RWPE2 (cell line): ENCODE measurements around the gene COL4A1.

Experiments used
- ATAC-seq: fragments of 200-7000 bp; cut with Tn5 transposase; 3 replicates; pipeline ENCODE4 v1.9.1; 2021; ENCODE audit warnings: low read depth
- DNase-seq: peaks from one replicate; pipeline ENCODE4 v3.0.0-alpha.2; 2020; ENCODE audit warnings: low spot score
- H3K27ac ChIP-seq: fragments of 450-650 bp; 2 replicates; pipeline ENCODE4 v1.5.1; 2017; ENCODE audit warnings: mild to moderate bottlenecking; ENCODE audit not compliant: poor library complexity, severe bottlenecking
- H3K27me3 ChIP-seq: fragments of 250-450 bp; sonication (Bioruptor Pico); 2 replicates; pipeline ENCODE4 v1.5.1; 2021; ENCODE audit warnings: mild to moderate bottlenecking, moderate library complexity; ENCODE audit not compliant: insufficient read depth, poor library complexity, severe bottlenecking
- H3K36me3 ChIP-seq: fragments of 250-450 bp; sonication (Bioruptor Pico); 2 replicates; pipeline ENCODE4 v1.5.1; 2020; ENCODE audit warnings: low read depth, mild to moderate bottlenecking, moderate library complexity
- H3K4me1 ChIP-seq: fragments of 250-450 bp; sonication (Bioruptor Pico); 2 replicates; pipeline ENCODE4 v1.5.1; 2021; ENCODE audit warnings: mild to moderate bottlenecking, moderate library complexity; ENCODE audit not compliant: insufficient read depth, poor library complexity, severe bottlenecking
- H3K4me3 ChIP-seq: fragments of 250-450 bp; sonication (Bioruptor Pico); 2 replicates; pipeline ENCODE4 v1.5.1; 2021; ENCODE audit warnings: mild to moderate bottlenecking, moderate library complexity; ENCODE audit not compliant: severe bottlenecking
- H3K9me3 ChIP-seq: fragments of 250-450 bp; sonication (Bioruptor Pico); 2 replicates; pipeline ENCODE4 v1.5.1; 2021; ENCODE audit warnings: mild to moderate bottlenecking, moderate library complexity; ENCODE audit not compliant: severe bottlenecking
- CTCF ChIP-seq: fragments of 450-650 bp; IDR thresholded peaks from one replicate; pipeline ENCODE4 v1.5.1; 2017; ENCODE audit warnings: mild to moderate bottlenecking, moderate library complexity; ENCODE audit not compliant: poor library complexity, severe bottlenecking

The COL4A1 gene

GRCh38 chr13:110353339-110353977 lies 46.5 kb upstream of the COL4A1 start:
- Histone ChIP-seq H3K4me1 (peaks cover 11% of the 10 kb centered on the region), H3K9me3 (no peaks in the 10 kb centered on the region), H3K4me3 (no peak overlapping the region), H3K27ac (peak overlapping the region; percentile 99), H3K27me3 (no peaks in the 10 kb centered on the region), H3K36me3 (peaks cover 17% of the 10 kb centered on the region)
- DNase-seq (no peak), ATAC-seq (no peak)
- no peak for TF ChIP-seq CTCF

- H3K27ac ChIP-seq: peak overlapping the region; percentile 99
- no peaks in the 10 kb centered on the region for H3K9me3 ChIP-seq
- H3K4me1 ChIP-seq: peaks cover 16% of the 10 kb centered on the region
- ATAC-seq: no peak
- no peak overlapping the region for H3K4me3 ChIP-seq
- peak; percentile 24 for TF ChIP-seq CTCF
- H3K36me3 ChIP-seq: peaks cover 10% of the 10 kb centered on the region
- DNase-seq: no peak
- H3K27me3 ChIP-seq: no peaks in the 10 kb centered on the region
Observed at GRCh38 chr13:110352735-110353134, 45.8 kb upstream of the COL4A1 start.

- Histone ChIP-seq H3K27ac (peak overlapping the region; percentile 99), H3K4me3 (no peak overlapping the region), H3K36me3 (peaks cover under 1% of the 10 kb centered on the region; the same call in 1 of the 2 replicates), H3K27me3 (no peaks in the 10 kb centered on the region), H3K4me1 (peaks cover 24% of the 10 kb centered on the region), H3K9me3 (no peaks in the 10 kb centered on the region)
- TF ChIP-seq CTCF: no peak
- ATAC-seq (no peak), DNase-seq (no peak)
Observed at GRCh38 chr13:110351636-110352420, 44.9 kb upstream of the COL4A1 start.

- DNase-seq (no peak), ATAC-seq (no peak)
- TF ChIP-seq CTCF: no peak
- Histone ChIP-seq H3K4me3 (no peak overlapping the region), H3K27me3 (no peaks in the 10 kb centered on the region), H3K27ac (peak overlapping the region; percentile 99), H3K4me1 (peaks cover 37% of the 10 kb centered on the region), H3K9me3 (no peaks in the 10 kb centered on the region), H3K36me3 (no peaks in the 10 kb centered on the region)
Observed at GRCh38 chr13:110350509-110350908, 43.6 kb upstream of the COL4A1 start.

GRCh38 chr13:110350049-110350448 lies 43.1 kb upstream of the COL4A1 start:
- TF ChIP-seq CTCF: no peak

More at GRCh38 chr13:110350049-110350448, 43.1 kb upstream of the COL4A1 start:
- Histone ChIP-seq H3K4me1 (peaks cover 39% of the 10 kb centered on the region), H3K9me3 (no peaks in the 10 kb centered on the region), H3K27ac (peak overlapping the region; percentile 99), H3K4me3 (no peak overlapping the region), H3K27me3 (no peaks in the 10 kb centered on the region), H3K36me3 (no peaks in the 10 kb centered on the region)
- no peak for ATAC-seq
- no peak for DNase-seq
